ENCODE measurements around the gene ZFYVE19.
A peak's percentile ranks its signal among the peaks of the same experiment; 100 is the strongest.

Gene ZFYVE19

GRCh38 chr15:40807028-40807887 lies at the start of gene ZFYVE19, which contains the start of gene DNAJC17:
TSS of gene ZFYVE19 (plus strand) at chr15:40807089. CDS start at chr15:40807590, 501 bp downstream.
TSS of gene DNAJC17 (minus strand) at chr15:40807473. CDS start at chr15:40807446, 27 bp downstream.
- peak; percentile 77 for DNase-seq (ENCODE audit: low spot score)

- no peak for DNase-seq (ENCODE audit: low spot score)
Measured at GRCh38 chr15:40759961-40760360, 46.9 kb upstream of the ZFYVE19 start.

GRCh38 chr15:40762919-40763800 lies 43.7 kb upstream of the ZFYVE19 start:
- no peak for DNase-seq (ENCODE audit: low spot score)

GRCh38 chr15:40763801-40764628 lies 42.9 kb upstream of the ZFYVE19 start, which contains the start of gene GCHFR:
TSS of gene GCHFR (plus strand) at chr15:40764068. CDS start at chr15:40764181, 113 bp downstream.
- DNase-seq (ENCODE audit: low spot score) = peak; percentile 8

- no peak for DNase-seq (ENCODE audit: low spot score)
Measured at GRCh38 chr15:40764629-40765103, 42.2 kb upstream of the ZFYVE19 start.

GRCh38 chr15:40766194-40766815 lies 40.6 kb upstream of the ZFYVE19 start:
- DNase-seq (ENCODE audit: low spot score) = no peak

- DNase-seq (ENCODE audit: low spot score) = no peak
Measured at GRCh38 chr15:40766906-40767837, 39.7 kb upstream of the ZFYVE19 start.

- no peak for DNase-seq (ENCODE audit: low spot score)
Measured at GRCh38 chr15:40767838-40768500, 38.9 kb upstream of the ZFYVE19 start.

GRCh38 chr15:40768521-40769273 lies 38.2 kb upstream of the ZFYVE19 start:
- no peak for DNase-seq (ENCODE audit: low spot score)

- no peak for DNase-seq (ENCODE audit: low spot score)
Measured at GRCh38 chr15:40769274-40770146, 37.4 kb upstream of the ZFYVE19 start, which contains the start of gene C15orf62. TSS of gene C15orf62 (plus strand) at chr15:40769980. CDS start at chr15:40770496, 516 bp downstream.

GRCh38 chr15:40770147-40770721 lies 36.7 kb upstream of the ZFYVE19 start:
- no peak for DNase-seq (ENCODE audit: low spot score)

GRCh38 chr15:40771242-40771641 lies 35.6 kb upstream of the ZFYVE19 start:
- DNase-seq (ENCODE audit: low spot score) = no peak

GRCh38 chr15:40772014-40772413 lies 34.9 kb upstream of the ZFYVE19 start:
- DNase-seq (ENCODE audit: low spot score) = no peak

GRCh38 chr15:40773496-40773895 lies 33.4 kb upstream of the ZFYVE19 start:
- DNase-seq (ENCODE audit: low spot score) = no peak

GRCh38 chr15:40773902-40774301 lies 33.0 kb upstream of the ZFYVE19 start:
- DNase-seq (ENCODE audit: low spot score) = no peak

GRCh38 chr15:40775007-40775406 lies 31.9 kb upstream of the ZFYVE19 start:
- no peak for DNase-seq (ENCODE audit: low spot score)
